H9 (cell line): ENCODE measurements around the gene RRAGC. TPM values are rescaled to one million over a fixed set of nuclear protein-coding genes. Genes with fewer than 3 reads are reported as not detected.

ENCODE experiments used
- DNase-seq: peaks from one replicate; pipeline ENCODE4 v3.0.0-alpha.2; 2017
- H2AFZ ChIP-seq: one replicate; pipeline ENCODE4 v1.6.1; 2013; ENCODE audit warnings: mild to moderate bottlenecking, low read length, control low read depth, moderate library complexity
- H2AK5ac ChIP-seq: 2 replicates; pipeline ENCODE4 v1.6.1; 2013; ENCODE audit warnings: low read length, control low read depth, mixed read lengths; ENCODE audit not compliant: insufficient read length
- H2BK120ac ChIP-seq: one replicate; pipeline ENCODE4 v1.6.1; 2013; ENCODE audit warnings: low read depth, mild to moderate bottlenecking, low read length, control low read depth, inconsistent platforms; ENCODE audit not compliant: poor library complexity, severe bottlenecking
- H2BK12ac ChIP-seq: 2 replicates; pipeline ENCODE4 v1.6.1; 2013; ENCODE audit warnings: low read length, control low read depth, mixed read lengths, low read depth; ENCODE audit not compliant: insufficient read length
- H2BK15ac ChIP-seq: 2 replicates; pipeline ENCODE4 v1.6.1; 2013; ENCODE audit warnings: low read depth, low read length, control low read depth
- H2BK20ac ChIP-seq: one replicate; pipeline ENCODE4 v1.6.1; 2013; ENCODE audit warnings: low read depth, mild to moderate bottlenecking, low read length, control low read depth, inconsistent platforms; ENCODE audit not compliant: poor library complexity, severe bottlenecking
- H2BK5ac ChIP-seq: 2 replicates; pipeline ENCODE4 v1.6.1; 2013; ENCODE audit warnings: low read length, control low read depth, mixed read lengths; ENCODE audit not compliant: insufficient read length
- H3K14ac ChIP-seq: 2 replicates; pipeline ENCODE4 v1.6.1; 2013; ENCODE audit warnings: low read length, control low read depth; ENCODE audit not compliant: insufficient read depth
- H3K18ac ChIP-seq: 2 replicates; pipeline ENCODE4 v1.6.1; 2013; ENCODE audit warnings: low read depth, mild to moderate bottlenecking, mixed read lengths, low read length, control low read depth; ENCODE audit not compliant: insufficient read length
- H3K23ac ChIP-seq: 2 replicates; pipeline ENCODE4 v1.6.1; 2013; ENCODE audit warnings: low read length, control low read depth, mixed read lengths, low read depth; ENCODE audit not compliant: insufficient read length
- H3K23me2 ChIP-seq: 2 replicates; pipeline ENCODE4 v1.6.1; 2013; ENCODE audit warnings: low read depth, mild to moderate bottlenecking, mixed read lengths, low read length, control low read depth; ENCODE audit not compliant: insufficient read length, poor library complexity, severe bottlenecking
- H3K27ac ChIP-seq: 2 replicates; pipeline ENCODE4 v1.5.1; 2013; ENCODE audit warnings: low read length, control low read depth, mixed read lengths, low read depth; ENCODE audit not compliant: insufficient read length
- H3K27me3 ChIP-seq: 2 replicates; pipeline ENCODE4 v1.6.1; 2013; ENCODE audit warnings: low read length, control low read depth, inconsistent platforms; ENCODE audit not compliant: insufficient read depth
- H3K4ac ChIP-seq: 2 replicates; pipeline ENCODE4 v1.6.1; 2013; ENCODE audit warnings: low read depth, mild to moderate bottlenecking, control low read depth, inconsistent platforms, low read length, moderate library complexity
- H3K4me1 ChIP-seq: 2 replicates; pipeline ENCODE4 v1.6.1; 2013; ENCODE audit warnings: low read length, control low read depth, inconsistent platforms; ENCODE audit not compliant: insufficient read depth
- H3K4me2 ChIP-seq: 2 replicates; pipeline ENCODE4 v1.6.1; 2013; ENCODE audit warnings: low read length, control low read depth, mixed read lengths; ENCODE audit not compliant: insufficient read length, insufficient read depth
- H3K56ac ChIP-seq: 2 replicates; pipeline ENCODE4 v1.6.1; 2013; ENCODE audit warnings: low read depth, mild to moderate bottlenecking, mixed read lengths, low read length, control low read depth; ENCODE audit not compliant: insufficient read length
- H3K79me1 ChIP-seq: 2 replicates; pipeline ENCODE4 v1.6.1; 2013; ENCODE audit warnings: low read depth, mild to moderate bottlenecking, moderate library complexity, low read length, control low read depth, inconsistent platforms; ENCODE audit not compliant: insufficient read depth, poor library complexity, severe bottlenecking
- H3K79me2 ChIP-seq: 2 replicates; pipeline ENCODE4 v1.6.1; 2013; ENCODE audit warnings: low read length, control low read depth, inconsistent platforms; ENCODE audit not compliant: insufficient read depth
- H3K9ac ChIP-seq: 2 replicates; pipeline ENCODE4 v1.6.1; 2013; ENCODE audit warnings: low read length, control low read depth, mixed read lengths; ENCODE audit not compliant: insufficient read length; ENCODE audit errors: extremely low read depth
- H3K9me3 ChIP-seq: one replicate; pipeline ENCODE4 v1.6.1; 2013; ENCODE audit warnings: low read depth, low read length, inconsistent platforms; ENCODE audit not compliant: control insufficient read depth
- H3T11ph ChIP-seq: one replicate; pipeline ENCODE4 v1.6.1; 2013; ENCODE audit warnings: mild to moderate bottlenecking, low read length, control low read depth, inconsistent platforms
- H4K20me1 ChIP-seq: one replicate; pipeline ENCODE4 v1.6.1; 2013; ENCODE audit not compliant: control insufficient read depth, insufficient read length, insufficient read depth
- H4K5ac ChIP-seq: 2 replicates; pipeline ENCODE4 v1.6.1; 2013; ENCODE audit warnings: low read depth, mild to moderate bottlenecking, mixed read lengths, low read length, control low read depth; ENCODE audit not compliant: insufficient read length
- H4K8ac ChIP-seq: replicated peaks from 2 replicates; pipeline ENCODE4 v1.6.1; 2013; ENCODE audit warnings: low read length, control low read depth, mixed read lengths, low read depth; ENCODE audit not compliant: insufficient read length
- H4K91ac ChIP-seq: 2 replicates; pipeline ENCODE4 v1.6.1; 2013; ENCODE audit warnings: low read depth, mild to moderate bottlenecking, moderate library complexity, mixed read lengths, low read length, control low read depth; ENCODE audit not compliant: insufficient read length
- H3K27ac Mint-ChIP-seq, 3 experiments: 2 replicates in 2 of 3; 3 replicates in 1 of 3; pipeline ENCODE4 v1.8.0; 2020 to 2021; ENCODE audit warnings: mixed read lengths in 3 of 3, mild to moderate bottlenecking in 1 of 3, moderate library complexity in 1 of 3
- H3K27me3 Mint-ChIP-seq: 2 replicates; pipeline ENCODE4 v1.8.0; 2021; ENCODE audit warnings: low read depth, mild to moderate bottlenecking, moderate library complexity, mixed read lengths
- H3K36me3 Mint-ChIP-seq, 3 experiments: 2 replicates in 2 of 3; 3 replicates in 1 of 3; pipeline ENCODE4 v1.8.0; 2020 to 2021; ENCODE audit warnings: low read depth in 3 of 3, mixed read lengths in 3 of 3; ENCODE audit not compliant: insufficient read depth in 1 of 3
- H3K4me1 Mint-ChIP-seq, 2 experiments: 2 replicates each; pipeline ENCODE4 v1.8.0; 2020; ENCODE audit warnings: mixed read lengths in 2 of 2
- H3K4me3 Mint-ChIP-seq, 2 experiments: 2 replicates in 1 of 2; 3 replicates in 1 of 2; pipeline ENCODE4 v1.8.0; 2020 to 2021; ENCODE audit warnings: mild to moderate bottlenecking in 2 of 2, mixed read lengths in 2 of 2, moderate library complexity in 1 of 2
- H3K9me3 Mint-ChIP-seq, 2 experiments: 2 replicates in 1 of 2; 3 replicates in 1 of 2; pipeline ENCODE4 v1.8.0; 2020; ENCODE audit warnings: mild to moderate bottlenecking in 2 of 2, mixed read lengths in 2 of 2, moderate library complexity in 1 of 2
- WGBS: extraction: QIAGEN DNeasy Blood & Tissue Kit; methylation state at CpG from one replicate; pipeline ENCODE4 v1.1.7; 2013; ENCODE audit warnings: missing lambda C conversion rate, low lambda C conversion rate, mixed read lengths; ENCODE audit not compliant: insufficient read length; ENCODE audit errors: extremely low coverage; 5-methylcytosine and 5-hydroxymethylcytosine counted together
- total RNA-seq: library from RNA; stranded (reverse); gene quantifications from 2 replicates; pipeline ENCODE4 v1.2.1, GENCODE V29; 2021
- TF ChIP-seq, protein P1 (sequence below): fragments of 200-600 bp; sonication (generic); conservative IDR thresholded peaks from 3 replicates; pipeline ENCODE4 v1.8.0; 2021; ENCODE audit warnings: antibody characterized with exemption, mild to moderate bottlenecking

The RRAGC gene
- total RNA-seq, 1 experiment from 2014 or later: 17.9 TPM

DNA sequence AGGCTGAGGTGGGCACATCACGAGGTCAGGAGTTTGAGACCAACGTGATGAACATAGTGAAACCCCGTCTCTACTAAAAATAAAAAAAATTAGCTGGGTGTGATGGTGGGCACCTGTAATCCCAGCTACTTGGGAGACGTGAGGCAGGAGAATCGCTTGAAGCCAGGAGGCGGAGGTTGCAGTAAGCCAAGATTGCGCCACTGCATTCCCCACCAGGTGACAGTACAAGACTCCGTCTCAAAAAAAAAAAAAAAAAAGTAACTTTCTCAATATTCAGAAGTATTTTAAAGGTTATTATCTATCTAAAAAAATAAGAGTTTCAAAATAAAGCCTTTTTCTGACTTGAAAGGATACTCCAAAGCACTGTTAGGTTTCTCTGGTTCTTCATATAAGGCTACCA is 7.6 kb upstream of the RRAGC start:
- TF ChIP-seq, protein P1, sequence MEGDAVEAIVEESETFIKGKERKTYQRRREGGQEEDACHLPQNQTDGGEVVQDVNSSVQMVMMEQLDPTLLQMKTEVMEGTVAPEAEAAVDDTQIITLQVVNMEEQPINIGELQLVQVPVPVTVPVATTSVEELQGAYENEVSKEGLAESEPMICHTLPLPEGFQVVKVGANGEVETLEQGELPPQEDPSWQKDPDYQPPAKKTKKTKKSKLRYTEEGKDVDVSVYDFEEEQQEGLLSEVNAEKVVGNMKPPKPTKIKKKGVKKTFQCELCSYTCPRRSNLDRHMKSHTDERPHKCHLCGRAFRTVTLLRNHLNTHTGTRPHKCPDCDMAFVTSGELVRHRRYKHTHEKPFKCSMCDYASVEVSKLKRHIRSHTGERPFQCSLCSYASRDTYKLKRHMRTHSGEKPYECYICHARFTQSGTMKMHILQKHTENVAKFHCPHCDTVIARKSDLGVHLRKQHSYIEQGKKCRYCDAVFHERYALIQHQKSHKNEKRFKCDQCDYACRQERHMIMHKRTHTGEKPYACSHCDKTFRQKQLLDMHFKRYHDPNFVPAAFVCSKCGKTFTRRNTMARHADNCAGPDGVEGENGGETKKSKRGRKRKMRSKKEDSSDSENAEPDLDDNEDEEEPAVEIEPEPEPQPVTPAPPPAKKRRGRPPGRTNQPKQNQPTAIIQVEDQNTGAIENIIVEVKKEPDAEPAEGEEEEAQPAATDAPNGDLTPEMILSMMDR: no peak
- no peak overlapping the region for H3K18ac ChIP-seq
- Mint-ChIP-seq H3K27me3 (no peaks in the 10 kb centered on the region), H3K4me1 (peaks cover 2 to 5% of the 10 kb centered on the region in 2 experiments), H3K27ac (no peak overlapping the region), H3K9me3 (no peaks in the 10 kb centered on the region), H3K4me3 (no peak overlapping the region), H3K36me3 (peaks cover 3 to 9% (median 4%) of the 10 kb centered on the region in 3 experiments; a peak in 4 of 7 replicates)
- H3K4me2 ChIP-seq: no peak overlapping the region
- H2BK20ac ChIP-seq: no peak overlapping the region
- no peak overlapping the region for H4K91ac ChIP-seq
- no peak overlapping the region for H2AFZ ChIP-seq
- H4K8ac ChIP-seq: no peak overlapping the region
- H4K5ac ChIP-seq: no peak overlapping the region
- no peaks in the 10 kb centered on the region for H3K79me1 ChIP-seq
- H2BK120ac ChIP-seq: no peak overlapping the region
- H3K4ac ChIP-seq: no peak overlapping the region
- no peak overlapping the region for H3K9ac ChIP-seq
- H3K14ac ChIP-seq: no peak overlapping the region
- H3K9me3 ChIP-seq: no peaks in the 10 kb centered on the region
- no peak overlapping the region for H3K56ac ChIP-seq
- no CpG with 5 or more reads among the region's 8 CpGs for WGBS
- H2BK12ac ChIP-seq: no peak overlapping the region
- H3T11ph ChIP-seq: no peak overlapping the region
- H3K27me3 ChIP-seq: no peaks in the 10 kb centered on the region
- no peaks in the 10 kb centered on the region for H4K20me1 ChIP-seq
- no peak overlapping the region for H3K23ac ChIP-seq
- no peak overlapping the region for H3K27ac ChIP-seq
- no peak overlapping the region for H2BK5ac ChIP-seq
- DNase-seq: no peak
- H3K23me2 ChIP-seq: no peaks in the 10 kb centered on the region
- H3K4me1 ChIP-seq: no peaks in the 10 kb centered on the region
- H2BK15ac ChIP-seq: no peak overlapping the region
- H2AK5ac ChIP-seq: no peak overlapping the region
- no peaks in the 10 kb centered on the region for H3K79me2 ChIP-seq
